ENCODE measurements around the gene SYNPO2.

DNA sequence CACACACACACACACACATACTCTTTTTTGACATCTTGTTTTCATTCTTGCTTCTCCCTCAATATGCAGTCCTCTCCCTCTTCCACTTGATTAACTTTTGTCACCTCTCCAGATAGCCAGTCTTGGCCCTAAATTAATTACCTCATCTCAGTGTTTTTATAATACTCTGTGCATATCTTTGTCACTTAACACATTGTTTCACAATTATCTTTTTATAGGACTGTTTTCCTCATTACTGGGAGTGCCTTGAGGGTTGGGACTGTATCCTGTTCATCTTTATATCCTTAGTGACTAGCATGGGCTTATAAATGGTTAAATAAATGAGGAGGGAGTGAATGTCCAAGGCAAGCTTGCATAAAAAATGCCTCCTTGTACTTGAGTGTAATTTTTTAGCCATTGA is 33.1 kb downstream of the SYNPO2 start:
- TF ChIP-seq, protein P1, sequence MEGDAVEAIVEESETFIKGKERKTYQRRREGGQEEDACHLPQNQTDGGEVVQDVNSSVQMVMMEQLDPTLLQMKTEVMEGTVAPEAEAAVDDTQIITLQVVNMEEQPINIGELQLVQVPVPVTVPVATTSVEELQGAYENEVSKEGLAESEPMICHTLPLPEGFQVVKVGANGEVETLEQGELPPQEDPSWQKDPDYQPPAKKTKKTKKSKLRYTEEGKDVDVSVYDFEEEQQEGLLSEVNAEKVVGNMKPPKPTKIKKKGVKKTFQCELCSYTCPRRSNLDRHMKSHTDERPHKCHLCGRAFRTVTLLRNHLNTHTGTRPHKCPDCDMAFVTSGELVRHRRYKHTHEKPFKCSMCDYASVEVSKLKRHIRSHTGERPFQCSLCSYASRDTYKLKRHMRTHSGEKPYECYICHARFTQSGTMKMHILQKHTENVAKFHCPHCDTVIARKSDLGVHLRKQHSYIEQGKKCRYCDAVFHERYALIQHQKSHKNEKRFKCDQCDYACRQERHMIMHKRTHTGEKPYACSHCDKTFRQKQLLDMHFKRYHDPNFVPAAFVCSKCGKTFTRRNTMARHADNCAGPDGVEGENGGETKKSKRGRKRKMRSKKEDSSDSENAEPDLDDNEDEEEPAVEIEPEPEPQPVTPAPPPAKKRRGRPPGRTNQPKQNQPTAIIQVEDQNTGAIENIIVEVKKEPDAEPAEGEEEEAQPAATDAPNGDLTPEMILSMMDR (IDR thresholded peaks at IDR 0.05), result no peak
- TF ChIP-seq POLR2AphosphoS5 (IDR thresholded peaks at IDR 0.05; ENCODE audit: low read depth, low read length), result no peak
- TF ChIP-seq TCF7L2 (IDR thresholded peaks at IDR 0.05; ENCODE audit: low read depth, low read length), result no peak
- TF ChIP-seq, protein P2, sequence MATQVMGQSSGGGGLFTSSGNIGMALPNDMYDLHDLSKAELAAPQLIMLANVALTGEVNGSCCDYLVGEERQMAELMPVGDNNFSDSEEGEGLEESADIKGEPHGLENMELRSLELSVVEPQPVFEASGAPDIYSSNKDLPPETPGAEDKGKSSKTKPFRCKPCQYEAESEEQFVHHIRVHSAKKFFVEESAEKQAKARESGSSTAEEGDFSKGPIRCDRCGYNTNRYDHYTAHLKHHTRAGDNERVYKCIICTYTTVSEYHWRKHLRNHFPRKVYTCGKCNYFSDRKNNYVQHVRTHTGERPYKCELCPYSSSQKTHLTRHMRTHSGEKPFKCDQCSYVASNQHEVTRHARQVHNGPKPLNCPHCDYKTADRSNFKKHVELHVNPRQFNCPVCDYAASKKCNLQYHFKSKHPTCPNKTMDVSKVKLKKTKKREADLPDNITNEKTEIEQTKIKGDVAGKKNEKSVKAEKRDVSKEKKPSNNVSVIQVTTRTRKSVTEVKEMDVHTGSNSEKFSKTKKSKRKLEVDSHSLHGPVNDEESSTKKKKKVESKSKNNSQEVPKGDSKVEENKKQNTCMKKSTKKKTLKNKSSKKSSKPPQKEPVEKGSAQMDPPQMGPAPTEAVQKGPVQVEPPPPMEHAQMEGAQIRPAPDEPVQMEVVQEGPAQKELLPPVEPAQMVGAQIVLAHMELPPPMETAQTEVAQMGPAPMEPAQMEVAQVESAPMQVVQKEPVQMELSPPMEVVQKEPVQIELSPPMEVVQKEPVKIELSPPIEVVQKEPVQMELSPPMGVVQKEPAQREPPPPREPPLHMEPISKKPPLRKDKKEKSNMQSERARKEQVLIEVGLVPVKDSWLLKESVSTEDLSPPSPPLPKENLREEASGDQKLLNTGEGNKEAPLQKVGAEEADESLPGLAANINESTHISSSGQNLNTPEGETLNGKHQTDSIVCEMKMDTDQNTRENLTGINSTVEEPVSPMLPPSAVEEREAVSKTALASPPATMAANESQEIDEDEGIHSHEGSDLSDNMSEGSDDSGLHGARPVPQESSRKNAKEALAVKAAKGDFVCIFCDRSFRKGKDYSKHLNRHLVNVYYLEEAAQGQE (IDR thresholded peaks at IDR 0.05; ENCODE audit: insufficient read depth in 1 of 2, low read depth in 2 of 2, low read length in 1 of 2), result no peak
